Measurements from ENCODE around the gene GRIA1.

DNA sequence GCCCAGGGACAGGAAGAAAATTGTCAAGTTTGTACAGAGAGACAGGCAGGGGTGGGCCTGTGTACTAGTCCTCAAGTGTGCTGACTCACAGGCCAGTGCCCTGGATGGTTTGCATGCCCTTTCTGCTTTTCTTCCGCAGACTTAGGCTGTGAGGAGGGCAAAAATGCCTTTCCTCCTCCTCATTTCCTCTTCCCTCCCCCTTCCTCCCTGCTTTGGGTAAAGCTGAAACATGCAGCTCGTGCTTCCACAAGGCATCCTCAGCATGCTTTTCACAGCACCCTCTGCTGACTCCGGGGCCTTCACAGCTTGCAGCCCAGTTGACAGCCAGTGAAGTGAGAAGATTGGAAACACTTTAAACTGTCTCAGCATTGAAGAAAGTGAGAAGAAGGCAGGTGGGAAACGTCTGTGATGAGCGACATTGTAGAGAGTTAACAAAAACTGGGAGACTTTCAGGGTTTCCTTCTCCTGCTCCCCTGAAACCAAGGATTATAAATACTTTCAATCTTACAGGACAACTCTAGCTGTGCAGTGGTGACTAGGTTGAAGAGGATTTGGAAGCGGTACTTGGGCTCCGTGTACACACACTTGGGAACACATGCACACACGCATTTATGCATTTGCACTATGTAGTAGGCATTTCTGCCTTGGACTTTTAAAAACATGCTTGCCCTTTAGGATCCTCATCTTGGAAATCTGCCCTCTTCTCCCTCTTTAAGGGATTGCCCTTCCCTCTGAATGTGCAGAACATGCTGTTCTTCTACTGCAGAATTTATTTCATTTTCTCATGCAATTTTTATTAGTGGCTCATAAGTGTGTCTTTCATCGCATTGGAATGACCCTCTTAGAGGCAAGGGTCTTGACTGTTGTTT lies 138.8 kb downstream of the GRIA1 start:
- TF ChIP-seq EP300 (IDR thresholded peaks at IDR 0.05) = no peak
- TF ChIP-seq, protein P1, sequence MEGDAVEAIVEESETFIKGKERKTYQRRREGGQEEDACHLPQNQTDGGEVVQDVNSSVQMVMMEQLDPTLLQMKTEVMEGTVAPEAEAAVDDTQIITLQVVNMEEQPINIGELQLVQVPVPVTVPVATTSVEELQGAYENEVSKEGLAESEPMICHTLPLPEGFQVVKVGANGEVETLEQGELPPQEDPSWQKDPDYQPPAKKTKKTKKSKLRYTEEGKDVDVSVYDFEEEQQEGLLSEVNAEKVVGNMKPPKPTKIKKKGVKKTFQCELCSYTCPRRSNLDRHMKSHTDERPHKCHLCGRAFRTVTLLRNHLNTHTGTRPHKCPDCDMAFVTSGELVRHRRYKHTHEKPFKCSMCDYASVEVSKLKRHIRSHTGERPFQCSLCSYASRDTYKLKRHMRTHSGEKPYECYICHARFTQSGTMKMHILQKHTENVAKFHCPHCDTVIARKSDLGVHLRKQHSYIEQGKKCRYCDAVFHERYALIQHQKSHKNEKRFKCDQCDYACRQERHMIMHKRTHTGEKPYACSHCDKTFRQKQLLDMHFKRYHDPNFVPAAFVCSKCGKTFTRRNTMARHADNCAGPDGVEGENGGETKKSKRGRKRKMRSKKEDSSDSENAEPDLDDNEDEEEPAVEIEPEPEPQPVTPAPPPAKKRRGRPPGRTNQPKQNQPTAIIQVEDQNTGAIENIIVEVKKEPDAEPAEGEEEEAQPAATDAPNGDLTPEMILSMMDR (IDR thresholded peaks at IDR 0.05) = no peak
